ENCODE data around the gene IMPDH2.

Gene IMPDH2

GRCh38 chr3:49006408-49007067, 22.7 kb downstream of the IMPDH2 start:
- no peak overlapping the region for H3K9ac ChIP-seq (ENCODE audit: insufficient read length)
- TF ChIP-seq POLR2AphosphoS5 (IDR thresholded peaks at IDR 0.05; ENCODE audit: borderline replicate concordance, low read depth, low read length) (no peak), FOXP2 (optimal IDR thresholded peaks at IDR 0.05; ENCODE audit: control extremely low read depth, extremely low read length, insufficient read depth) (no peak), EZH2 (IDR thresholded peaks at IDR 0.05) (no peak)
- H3K27ac ChIP-seq = no peak overlapping the region
- H3K9me3 ChIP-seq (ENCODE audit: low read depth, low read length) = no peaks in the 10 kb centered on the region
- no peaks in the 10 kb centered on the region for H3K36me3 ChIP-seq (ENCODE audit: insufficient read depth, low read length)
- peak overlapping the region; percentile 84 for H3K4me3 ChIP-seq
- DNase-seq (ENCODE audit: low read depth, low spot score) = no peak

- Histone ChIP-seq H3K36me3 (ENCODE audit: insufficient read depth, low read length) (no peaks in the 10 kb centered on the region), H3K9ac (ENCODE audit: insufficient read length) (no peak overlapping the region), H3K4me3 (no peak overlapping the region), H3K9me3 (ENCODE audit: low read depth, low read length) (no peaks in the 10 kb centered on the region), H3K27ac (no peak overlapping the region)
- DNase-seq (ENCODE audit: low read depth, low spot score) = no peak
- no peak for TF ChIP-seq EZH2 (IDR thresholded peaks at IDR 0.05)
- no peak for TF ChIP-seq FOXP2 (optimal IDR thresholded peaks at IDR 0.05; ENCODE audit: control extremely low read depth, extremely low read length, insufficient read depth)
- TF ChIP-seq POLR2AphosphoS5 (IDR thresholded peaks at IDR 0.05; ENCODE audit: borderline replicate concordance, low read depth, low read length) = no peak
Measured at GRCh38 chr3:49005998-49006397, 23.2 kb downstream of the IMPDH2 start.

DNA sequence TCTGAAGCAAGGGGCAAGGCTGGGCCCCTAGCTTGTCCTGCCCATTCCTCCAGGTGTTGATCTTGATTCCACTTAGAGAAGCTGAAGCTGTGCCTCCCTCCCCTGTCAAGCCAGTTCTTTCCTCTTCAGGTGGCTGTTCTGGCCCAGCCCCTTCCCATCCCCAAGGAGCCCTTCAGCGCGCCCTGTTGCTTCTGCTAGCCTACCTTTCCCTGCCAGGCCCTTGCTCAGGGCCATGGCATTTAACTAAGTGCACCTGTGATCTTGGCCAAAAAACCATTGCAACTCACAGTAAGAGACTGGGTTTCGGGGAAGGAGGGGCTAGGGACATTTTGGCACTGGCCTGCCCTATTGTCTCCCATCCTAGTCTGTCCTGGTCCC, 23.9 kb downstream of the IMPDH2 start:
- H3K9ac ChIP-seq (ENCODE audit: insufficient read length) = no peak overlapping the region
- no peaks in the 10 kb centered on the region for H3K36me3 ChIP-seq (ENCODE audit: insufficient read depth, low read length)
- TF ChIP-seq POLR2AphosphoS5 (IDR thresholded peaks at IDR 0.05; ENCODE audit: borderline replicate concordance, low read depth, low read length) (no peak), EZH2 (IDR thresholded peaks at IDR 0.05) (no peak), FOXP2 (optimal IDR thresholded peaks at IDR 0.05; ENCODE audit: control extremely low read depth, extremely low read length, insufficient read depth) (no peak)
- no peak overlapping the region for H3K4me3 ChIP-seq
- DNase-seq (ENCODE audit: low read depth, low spot score) = no peak
- H3K27ac ChIP-seq = no peak overlapping the region
- no peaks in the 10 kb centered on the region for H3K9me3 ChIP-seq (ENCODE audit: low read depth, low read length)

GRCh38 chr3:49004352-49005302, 24.6 kb downstream of the IMPDH2 start:
- no peak overlapping the region for H3K27ac ChIP-seq
- H3K4me3 ChIP-seq = no peak overlapping the region
- no peak for DNase-seq (ENCODE audit: low read depth, low spot score)
- H3K36me3 ChIP-seq (ENCODE audit: insufficient read depth, low read length) = no peaks in the 10 kb centered on the region
- H3K9ac ChIP-seq (ENCODE audit: insufficient read length) = no peak overlapping the region
- no peaks in the 10 kb centered on the region for H3K9me3 ChIP-seq (ENCODE audit: low read depth, low read length)
- no peak for TF ChIP-seq EZH2 (IDR thresholded peaks at IDR 0.05)

DNA sequence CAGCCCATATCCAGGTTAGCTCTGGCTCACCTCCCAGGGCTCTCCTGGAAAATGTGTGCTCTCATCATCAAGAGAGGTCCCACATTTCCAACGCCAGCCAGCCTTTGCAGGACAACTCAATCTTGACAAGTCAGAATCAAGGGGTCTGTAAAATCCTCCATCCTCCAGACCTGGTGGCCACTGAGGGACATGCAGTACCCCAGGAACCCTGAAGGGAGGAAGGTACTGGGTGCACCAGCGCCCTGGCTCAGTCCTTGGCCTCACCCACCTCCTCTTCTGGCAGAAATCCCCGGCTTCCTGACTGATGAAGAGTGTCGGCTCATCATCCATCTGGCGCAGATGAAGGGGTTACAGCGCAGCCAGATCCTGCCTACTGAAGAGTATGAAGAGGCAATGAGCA, 28.0 kb downstream of the IMPDH2 start:
- Histone ChIP-seq H3K27ac (no peak overlapping the region), H3K9ac (ENCODE audit: insufficient read length) (no peak overlapping the region), H3K4me3 (no peak overlapping the region), H3K9me3 (ENCODE audit: low read depth, low read length) (no peaks in the 10 kb centered on the region), H3K36me3 (ENCODE audit: insufficient read depth, low read length) (no peaks in the 10 kb centered on the region)
- no peak for TF ChIP-seq POLR2AphosphoS5 (IDR thresholded peaks at IDR 0.05; ENCODE audit: borderline replicate concordance, low read depth, low read length)
- TF ChIP-seq EZH2 (IDR thresholded peaks at IDR 0.05) = no peak
- no peak for TF ChIP-seq FOXP2 (optimal IDR thresholded peaks at IDR 0.05; ENCODE audit: control extremely low read depth, extremely low read length, insufficient read depth)
- no peak for DNase-seq (ENCODE audit: low read depth, low spot score)

GRCh38 chr3:48999085-48999858, 29.9 kb downstream of the IMPDH2 start:
- TF ChIP-seq FOXP2 (optimal IDR thresholded peaks at IDR 0.05; ENCODE audit: control extremely low read depth, extremely low read length, insufficient read depth) (no peak), POLR2AphosphoS5 (IDR thresholded peaks at IDR 0.05; ENCODE audit: borderline replicate concordance, low read depth, low read length) (no peak), EZH2 (IDR thresholded peaks at IDR 0.05) (no peak)
- Histone ChIP-seq H3K9me3 (ENCODE audit: low read depth, low read length) (no peaks in the 10 kb centered on the region), H3K9ac (ENCODE audit: insufficient read length) (no peak overlapping the region), H3K36me3 (ENCODE audit: insufficient read depth, low read length) (no peaks in the 10 kb centered on the region), H3K4me3 (no peak overlapping the region), H3K27ac (no peak overlapping the region)
- DNase-seq (ENCODE audit: low read depth, low spot score) = no peak

GRCh38 chr3:48997714-48998637, 31.2 kb downstream of the IMPDH2 start:
- Histone ChIP-seq H3K4me3 (no peak overlapping the region), H3K27ac (no peak overlapping the region), H3K9ac (ENCODE audit: insufficient read length) (no peak overlapping the region), H3K9me3 (ENCODE audit: low read depth, low read length) (no peaks in the 10 kb centered on the region), H3K36me3 (ENCODE audit: insufficient read depth, low read length) (no peaks in the 10 kb centered on the region)
- no peak for DNase-seq (ENCODE audit: low read depth, low spot score)
- TF ChIP-seq POLR2AphosphoS5 (IDR thresholded peaks at IDR 0.05; ENCODE audit: borderline replicate concordance, low read depth, low read length) (no peak), FOXP2 (optimal IDR thresholded peaks at IDR 0.05; ENCODE audit: control extremely low read depth, extremely low read length, insufficient read depth) (no peak), EZH2 (IDR thresholded peaks at IDR 0.05) (no peak)

Measured in SK-N-MC (cell line).